Measurements from ENCODE around the gene CD80. TPM values are rescaled to one million over a fixed set of nuclear protein-coding genes. Genes with fewer than 3 reads are reported as not detected.

The CD80 gene
- total RNA-seq, 4 donors from 2014 or later: 0.65 to 4.4 (median 2.0) TPM

- TF ChIP-seq, protein P1, sequence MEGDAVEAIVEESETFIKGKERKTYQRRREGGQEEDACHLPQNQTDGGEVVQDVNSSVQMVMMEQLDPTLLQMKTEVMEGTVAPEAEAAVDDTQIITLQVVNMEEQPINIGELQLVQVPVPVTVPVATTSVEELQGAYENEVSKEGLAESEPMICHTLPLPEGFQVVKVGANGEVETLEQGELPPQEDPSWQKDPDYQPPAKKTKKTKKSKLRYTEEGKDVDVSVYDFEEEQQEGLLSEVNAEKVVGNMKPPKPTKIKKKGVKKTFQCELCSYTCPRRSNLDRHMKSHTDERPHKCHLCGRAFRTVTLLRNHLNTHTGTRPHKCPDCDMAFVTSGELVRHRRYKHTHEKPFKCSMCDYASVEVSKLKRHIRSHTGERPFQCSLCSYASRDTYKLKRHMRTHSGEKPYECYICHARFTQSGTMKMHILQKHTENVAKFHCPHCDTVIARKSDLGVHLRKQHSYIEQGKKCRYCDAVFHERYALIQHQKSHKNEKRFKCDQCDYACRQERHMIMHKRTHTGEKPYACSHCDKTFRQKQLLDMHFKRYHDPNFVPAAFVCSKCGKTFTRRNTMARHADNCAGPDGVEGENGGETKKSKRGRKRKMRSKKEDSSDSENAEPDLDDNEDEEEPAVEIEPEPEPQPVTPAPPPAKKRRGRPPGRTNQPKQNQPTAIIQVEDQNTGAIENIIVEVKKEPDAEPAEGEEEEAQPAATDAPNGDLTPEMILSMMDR (IDR thresholded peaks at IDR 0.05; ENCODE audit: low read depth): no peak
Measured at GRCh38 chr3:119538772-119539171, 20.6 kb downstream of the CD80 start.

- TF ChIP-seq, protein P1 (IDR thresholded peaks at IDR 0.05; ENCODE audit: low read depth): no peak
Measured at GRCh38 chr3:119536757-119537156, 22.7 kb downstream of the CD80 start.

DNA sequence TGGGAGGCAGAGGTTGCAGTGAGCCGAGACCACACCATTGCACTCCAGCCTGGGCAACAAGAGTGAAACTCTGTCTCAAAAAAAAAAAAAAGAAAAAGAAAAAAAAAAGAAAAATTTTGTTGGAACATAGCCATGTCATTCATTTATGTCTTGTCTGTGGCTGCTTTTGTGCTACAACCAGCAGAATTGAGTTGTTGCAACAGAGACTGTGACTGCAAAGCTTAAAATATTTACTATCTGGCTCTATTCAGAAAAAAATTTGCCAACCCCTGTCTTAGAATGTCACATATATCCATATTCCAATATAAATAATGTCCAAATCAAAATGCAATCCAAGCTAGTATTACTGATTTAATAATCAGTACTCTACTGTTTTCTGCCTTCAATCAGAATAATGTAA, 25.1 kb downstream of the CD80 start:
- TF ChIP-seq, protein P1 (IDR thresholded peaks at IDR 0.05; ENCODE audit: low read depth): no peak

DNA sequence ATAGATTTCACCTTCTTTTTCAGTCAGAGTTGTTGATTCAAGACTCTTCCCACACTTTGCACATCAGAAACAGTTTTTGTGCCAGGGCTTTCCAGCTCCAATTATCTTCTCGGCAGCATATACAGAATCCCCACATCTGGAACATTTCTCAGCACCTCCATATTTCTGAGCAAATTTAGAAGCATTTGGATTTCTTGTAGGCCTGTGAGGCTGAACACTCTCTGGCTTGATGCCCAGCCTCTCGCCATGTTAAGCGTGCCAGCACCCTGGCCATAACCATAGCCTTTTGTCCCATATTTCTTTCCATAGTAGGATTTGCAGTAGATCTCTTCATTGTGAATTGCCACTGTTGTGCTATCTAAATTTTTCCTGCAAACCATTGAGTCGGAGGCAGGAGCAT, 28.3 kb downstream of the CD80 start:
- TF ChIP-seq, protein P1 (IDR thresholded peaks at IDR 0.05; ENCODE audit: low read depth): no peak

DNA sequence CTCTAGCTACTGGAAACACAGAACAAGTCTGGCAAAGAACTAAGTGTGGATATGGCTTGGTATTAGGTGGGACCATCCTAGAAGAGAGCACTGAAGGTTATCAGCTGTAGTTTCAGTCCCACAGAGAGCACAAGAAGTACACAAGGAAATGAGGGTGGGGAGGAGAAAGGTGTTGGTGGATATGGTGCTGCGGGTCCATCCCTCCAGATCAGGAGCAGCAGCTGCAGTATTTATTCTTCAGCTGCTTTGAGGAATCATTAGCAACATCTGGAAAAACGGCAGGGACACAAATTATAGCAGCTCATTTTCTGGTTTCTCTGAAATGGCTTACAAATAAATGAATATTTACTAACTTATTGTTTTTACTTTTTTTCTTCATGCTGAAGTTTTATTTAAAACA, 29.0 kb downstream of the CD80 start:
- TF ChIP-seq, protein P1 (IDR thresholded peaks at IDR 0.05; ENCODE audit: low read depth): no peak

GRCh38 chr3:119529883-119530282, 29.5 kb downstream of the CD80 start:
- TF ChIP-seq, protein P1 (IDR thresholded peaks at IDR 0.05; ENCODE audit: low read depth): no peak

GRCh38 chr3:119527714-119528113, 31.7 kb downstream of the CD80 start:
- TF ChIP-seq, protein P1 (IDR thresholded peaks at IDR 0.05; ENCODE audit: low read depth): no peak
